ENCODE measurements around the gene ATP13A4.
"Not testable (repeated sequence)": the region's sequence is repeated elsewhere in the genome, so short reads cannot be mapped to it uniquely, and the experiment has no call there.

Gene ATP13A4

GRCh38 chr3:193553586-193553985 is 1.1 kb downstream of the ATP13A4 start:
- no peak for DNase-seq

- no peak for DNase-seq
These were observed 1.8 kb downstream of the ATP13A4 start for GRCh38 chr3:193552923-193553322.

- no peak for DNase-seq
These were observed 6.3 kb downstream of the ATP13A4 start for GRCh38 chr3:193548406-193548805.

- no peak for DNase-seq
These were observed 8.6 kb downstream of the ATP13A4 start for GRCh38 chr3:193546129-193546528.

GRCh38 chr3:193545304-193545703 is 9.4 kb downstream of the ATP13A4 start:
- DNase-seq = no peak

GRCh38 chr3:193544289-193544688 is 10.4 kb downstream of the ATP13A4 start:
- DNase-seq = no peak

GRCh38 chr3:193530231-193531165 is 24.2 kb downstream of the ATP13A4 start:
- DNase-seq = no peak

GRCh38 chr3:193526085-193526484 is 28.6 kb downstream of the ATP13A4 start:
- not testable (repeated sequence) for DNase-seq

- DNase-seq = no peak
These were observed 32.2 kb downstream of the ATP13A4 start for GRCh38 chr3:193522473-193522872.

GRCh38 chr3:193520738-193521137 is 34.0 kb downstream of the ATP13A4 start:
- no peak for DNase-seq

GRCh38 chr3:193515966-193516365 is 38.7 kb downstream of the ATP13A4 start:
- no peak for DNase-seq

GRCh38 chr3:193510154-193510553 is 44.5 kb downstream of the ATP13A4 start:
- no peak for DNase-seq

GRCh38 chr3:193509103-193509965 is 45.4 kb downstream of the ATP13A4 start:
- DNase-seq = no peak

- no peak for DNase-seq
These were observed 46.6 kb downstream of the ATP13A4 start for GRCh38 chr3:193508108-193508507.

- DNase-seq = no peak
These were observed 47.1 kb downstream of the ATP13A4 start for GRCh38 chr3:193507566-193507965.

GRCh38 chr3:193506921-193507320 is 47.8 kb downstream of the ATP13A4 start:
- DNase-seq = no peak

- DNase-seq = no peak
These were observed 51.8 kb downstream of the ATP13A4 start for GRCh38 chr3:193502871-193503270.

- DNase-seq = no peak
These were observed 54.8 kb downstream of the ATP13A4 start for GRCh38 chr3:193499801-193500485.

- no peak for DNase-seq
These were observed 55.4 kb downstream of the ATP13A4 start for GRCh38 chr3:193499136-193499770.

- no peak for DNase-seq
These were observed 56.5 kb downstream of the ATP13A4 start for GRCh38 chr3:193498215-193498614.

- no peak for DNase-seq
These were observed 58.0 kb downstream of the ATP13A4 start for GRCh38 chr3:193496658-193497057.

- no peak for DNase-seq
These were observed 63.7 kb downstream of the ATP13A4 start for GRCh38 chr3:193491026-193491425.

- no peak for DNase-seq
These were observed 64.1 kb downstream of the ATP13A4 start for GRCh38 chr3:193490580-193490979.

All from activated CD4-positive, alpha-beta T cell treated with anti-CD3 and anti-CD28 coated beads, Interleukin-2, amount 50 U/mL, for 4 hours (primary cell).